Neural cell (in vitro differentiated cells): ENCODE measurements around the gene RNF19B. TPM values are rescaled to one million over a fixed set of nuclear protein-coding genes. Genes with fewer than 3 reads are reported as not detected.

Source experiments
- H2AFZ ChIP-seq: fragments of 200-600, 300-800 bp; sonication (generic), shearing (Covaris generic); 2 replicates; pipeline ENCODE4 v1.6.0; 2014; ENCODE audit warnings: low read depth, mild to moderate bottlenecking, antibody characterized with exemption, low read length, moderate library complexity
- H3F3A ChIP-seq: fragments of 200-600 bp; shearing (Covaris generic); 2 replicates; pipeline ENCODE4 v1.6.1; 2016; ENCODE audit warnings: mild to moderate bottlenecking, moderate library complexity, mixed read lengths, antibody characterized with exemption, low read length; ENCODE audit not compliant: insufficient read depth, poor library complexity, severe bottlenecking
- H3K27ac ChIP-seq: fragments of 200-600, 300-800 bp; sonication (generic), shearing (Covaris generic); 2 replicates; pipeline ENCODE4 v1.5.1; 2014; ENCODE audit warnings: mild to moderate bottlenecking, low read length, moderate library complexity
- H3K27me3 ChIP-seq: fragments of 300-800, 200-600 bp; sonication (generic), shearing (Covaris generic); 2 replicates; pipeline ENCODE4 v1.6.0; 2014; ENCODE audit warnings: mild to moderate bottlenecking, low read depth, low read length, moderate library complexity; ENCODE audit not compliant: insufficient read depth
- H3K36me3 ChIP-seq: fragments of 300-800, 200-600 bp; sonication (generic), shearing (Covaris generic); 2 replicates; pipeline ENCODE4 v1.5.1; 2014; ENCODE audit warnings: mild to moderate bottlenecking, antibody characterized with exemption, low read length, moderate library complexity; ENCODE audit not compliant: insufficient read depth
- H3K4me2 ChIP-seq: fragments of 300-800, 200-600 bp; sonication (generic), shearing (Covaris generic); 2 replicates; pipeline ENCODE4 v1.6.0; 2014; ENCODE audit warnings: mild to moderate bottlenecking, low read length
- H3K4me3 ChIP-seq: fragments of 300-800, 200-600 bp; sonication (generic), shearing (Covaris generic); 2 replicates; pipeline ENCODE4 v1.5.1; 2014; ENCODE audit warnings: mild to moderate bottlenecking, low read length, moderate library complexity
- H3K79me2 ChIP-seq: fragments of 200-600 bp; shearing (Covaris generic); replicated peaks from 2 replicates; pipeline ENCODE4 v1.6.0; 2014; ENCODE audit warnings: mild to moderate bottlenecking, low read length, moderate library complexity; ENCODE audit not compliant: insufficient read depth
- H3K9ac ChIP-seq: fragments of 300-800, 200-600 bp; sonication (generic), shearing (Covaris generic); 2 replicates; pipeline ENCODE4 v1.6.1; 2016; ENCODE audit warnings: mild to moderate bottlenecking, low read length, mixed read lengths
- H3K9me2 ChIP-seq: fragments of 200-600 bp; shearing (Covaris generic); 2 replicates; pipeline ENCODE4 v1.6.1; 2016; ENCODE audit warnings: mild to moderate bottlenecking, low read length, mixed read lengths; ENCODE audit not compliant: insufficient read depth
- H3K9me3 ChIP-seq: fragments of 200-600, 300-800 bp; sonication (generic), shearing (Covaris generic); 2 replicates; pipeline ENCODE4 v1.6.1; 2016; ENCODE audit warnings: mild to moderate bottlenecking, mixed run types, low read length, moderate library complexity, mixed read lengths
- H4K20me1 ChIP-seq: fragments of 200-600 bp; shearing (Covaris generic); 2 replicates; pipeline ENCODE4 v1.6.1; 2016; ENCODE audit warnings: mild to moderate bottlenecking, mixed run types; ENCODE audit not compliant: insufficient read depth
- CTCF ChIP-seq: fragments of 450-650 bp; IDR thresholded peaks from 2 replicates; pipeline ENCODE4 v1.5.1; 2014; ENCODE audit warnings: antibody characterized with exemption, mild to moderate bottlenecking, moderate library complexity; ENCODE audit not compliant: poor library complexity, severe bottlenecking
- EP300 ChIP-seq: fragments of 450-650 bp; conservative IDR thresholded peaks from 2 replicates; pipeline ENCODE4 v1.6.1; 2014; ENCODE audit warnings: antibody characterized with exemption, mild to moderate bottlenecking, moderate library complexity; ENCODE audit not compliant: poor library complexity, severe bottlenecking
- EZH2 ChIP-seq: fragments of 200-600, 300-800 bp; shearing (Covaris generic), sonication (generic); IDR thresholded peaks from 2 replicates; pipeline ENCODE4 v1.6.1; 2014; ENCODE audit warnings: antibody characterized with exemption, low read length, borderline replicate concordance, mild to moderate bottlenecking; ENCODE audit not compliant: insufficient read depth, poor library complexity, severe bottlenecking
- POLR2AphosphoS5 ChIP-seq: IDR thresholded peaks from 2 replicates; pipeline ENCODE4 v1.6.1; 2012
- RAD21 ChIP-seq: fragments of 450-650 bp; conservative IDR thresholded peaks from 2 replicates; pipeline ENCODE4 v1.6.1; 2014; ENCODE audit warnings: antibody characterized with exemption, mild to moderate bottlenecking, moderate library complexity
- REST ChIP-seq: IDR thresholded peaks from 2 replicates; pipeline ENCODE4 v1.6.1; 2012; ENCODE audit warnings: borderline replicate concordance
- SMC3 ChIP-seq: fragments of 450-650 bp; conservative IDR thresholded peaks from 2 replicates; pipeline ENCODE4 v1.6.1; 2014; ENCODE audit warnings: antibody characterized with exemption, mild to moderate bottlenecking, moderate library complexity; ENCODE audit not compliant: poor library complexity
- polyA plus RNA-seq: library from polyadenylated mRNA; depleted of rRNA; stranded (reverse); fragments of >200 nt; gene quantifications from 2 replicates; pipeline ENCODE4 v1.2.3, GENCODE V29; 2014

Gene RNF19B
- polyA plus RNA-seq, 1 donor from 2014 or later: 22.1 TPM

GRCh38 chr1:32927441-32927840 is 37.2 kb downstream of the RNF19B start:
- H3K27me3 ChIP-seq: peaks cover 22% of the 10 kb centered on the region

GRCh38 chr1:32926562-32926961 is 38.0 kb downstream of the RNF19B start:
- no peaks in the 10 kb centered on the region for H3K9me3 ChIP-seq
- peaks cover 22% of the 10 kb centered on the region for H3K27me3 ChIP-seq
- no peak overlapping the region for H3K4me2 ChIP-seq
- no peaks in the 10 kb centered on the region for H3K79me2 ChIP-seq
- no peaks in the 10 kb centered on the region for H4K20me1 ChIP-seq
- H3K9me2 ChIP-seq: no peaks in the 10 kb centered on the region
- H3K4me3 ChIP-seq: no peak overlapping the region
- H3F3A ChIP-seq: no peaks in the 10 kb centered on the region
- no peak overlapping the region for H3K9ac ChIP-seq
- no peak overlapping the region for H3K27ac ChIP-seq
- TF ChIP-seq RAD21: no peak
- no peaks in the 10 kb centered on the region for H3K36me3 ChIP-seq
- H2AFZ ChIP-seq: no peak overlapping the region

More at GRCh38 chr1:32927441-32927840, 37.2 kb downstream of the RNF19B start:
- TF ChIP-seq EZH2: no peak
- no peak for TF ChIP-seq RAD21
- no peak for TF ChIP-seq EP300
- TF ChIP-seq POLR2AphosphoS5: no peak
- TF ChIP-seq SMC3: no peak
- TF ChIP-seq REST: no peak
- Histone ChIP-seq H4K20me1 (no peaks in the 10 kb centered on the region), H3K9me3 (no peaks in the 10 kb centered on the region), H3K4me2 (no peak overlapping the region), H3K4me3 (no peak overlapping the region), H3K36me3 (no peaks in the 10 kb centered on the region), H2AFZ (no peak overlapping the region), H3K79me2 (no peaks in the 10 kb centered on the region), H3K27ac (no peak overlapping the region), H3K9me2 (no peaks in the 10 kb centered on the region), H3K9ac (no peak overlapping the region), H3F3A (no peaks in the 10 kb centered on the region)

GRCh38 chr1:32925403-32926162 is 39.0 kb downstream of the RNF19B start:
- Histone ChIP-seq H3F3A (no peaks in the 10 kb centered on the region), H4K20me1 (no peaks in the 10 kb centered on the region), H3K9me2 (no peaks in the 10 kb centered on the region), H3K4me2 (no peak overlapping the region), H3K9ac (no peak overlapping the region), H2AFZ (no peak overlapping the region), H3K27me3 (peaks cover 22% of the 10 kb centered on the region), H3K36me3 (no peaks in the 10 kb centered on the region), H3K79me2 (no peaks in the 10 kb centered on the region), H3K4me3 (no peak overlapping the region), H3K27ac (no peak overlapping the region), H3K9me3 (no peaks in the 10 kb centered on the region)
- TF ChIP-seq EZH2 (no peak), EP300 (no peak), CTCF (peak; percentile 18), RAD21 (peak; percentile 21), SMC3 (no peak)
